EL (cell line): Measurements from ENCODE around the gene SUSD6.

Source experiments
- DNase-seq: peaks from one replicate; pipeline ENCODE4 v3.0.0-alpha.2; 2016

The SUSD6 gene

GRCh38 chr14:69611172-69612013 lies at the start of gene SUSD6:
TSS of gene SUSD6 (plus strand) at chr14:69611596. CDS start at chr14:69658593, 46,997 bp downstream.
- peak; percentile 89 for DNase-seq

GRCh38 chr14:69561893-69562292 lies 49.5 kb upstream of the SUSD6 start:
- no peak for DNase-seq

GRCh38 chr14:69567563-69567962 lies 43.8 kb upstream of the SUSD6 start:
- no peak for DNase-seq

GRCh38 chr14:69569859-69570258 lies 41.5 kb upstream of the SUSD6 start:
- DNase-seq = no peak

GRCh38 chr14:69570836-69571330 lies 40.5 kb upstream of the SUSD6 start:
- DNase-seq = no peak

GRCh38 chr14:69571449-69572029 lies 39.9 kb upstream of the SUSD6 start:
- DNase-seq = no peak

GRCh38 chr14:69572030-69572840 lies 39.2 kb upstream of the SUSD6 start:
- no peak for DNase-seq

- DNase-seq = no peak
Measured at GRCh38 chr14:69572841-69573135, 38.6 kb upstream of the SUSD6 start.

GRCh38 chr14:69573205-69573830 lies 38.1 kb upstream of the SUSD6 start:
- no peak for DNase-seq

- no peak for DNase-seq
Measured at GRCh38 chr14:69573831-69574262, 37.5 kb upstream of the SUSD6 start.

GRCh38 chr14:69574263-69574953 lies 37.0 kb upstream of the SUSD6 start, which contains the start of gene CCDC177:
TSS of gene CCDC177 (minus strand) at chr14:69574871. CDS start at chr14:69573622, 1,249 bp downstream.
- peak; percentile 49 for DNase-seq

GRCh38 chr14:69574954-69575295 lies 36.5 kb upstream of the SUSD6 start:
- DNase-seq = no peak

- DNase-seq = no peak
Measured at GRCh38 chr14:69579476-69579875, 31.9 kb upstream of the SUSD6 start.

- peak; percentile 39 for DNase-seq
Measured at GRCh38 chr14:69580009-69580577, 31.3 kb upstream of the SUSD6 start.

GRCh38 chr14:69581316-69581935 lies 30.0 kb upstream of the SUSD6 start:
- no peak for DNase-seq

- DNase-seq = peak; percentile 34
Measured at GRCh38 chr14:69582212-69582611, 29.2 kb upstream of the SUSD6 start.

- no peak for DNase-seq
Measured at GRCh38 chr14:69582829-69583228, 28.6 kb upstream of the SUSD6 start.

GRCh38 chr14:69584389-69584788 lies 27.0 kb upstream of the SUSD6 start:
- DNase-seq = no peak

GRCh38 chr14:69586404-69586803 lies 25.0 kb upstream of the SUSD6 start:
- no peak for DNase-seq

GRCh38 chr14:69587389-69587788 lies 24.0 kb upstream of the SUSD6 start:
- DNase-seq = no peak

GRCh38 chr14:69591317-69591716 lies 20.1 kb upstream of the SUSD6 start:
- no peak for DNase-seq
